Measurements from ENCODE around the gene NEK7.

NEK7 gene

DNA sequence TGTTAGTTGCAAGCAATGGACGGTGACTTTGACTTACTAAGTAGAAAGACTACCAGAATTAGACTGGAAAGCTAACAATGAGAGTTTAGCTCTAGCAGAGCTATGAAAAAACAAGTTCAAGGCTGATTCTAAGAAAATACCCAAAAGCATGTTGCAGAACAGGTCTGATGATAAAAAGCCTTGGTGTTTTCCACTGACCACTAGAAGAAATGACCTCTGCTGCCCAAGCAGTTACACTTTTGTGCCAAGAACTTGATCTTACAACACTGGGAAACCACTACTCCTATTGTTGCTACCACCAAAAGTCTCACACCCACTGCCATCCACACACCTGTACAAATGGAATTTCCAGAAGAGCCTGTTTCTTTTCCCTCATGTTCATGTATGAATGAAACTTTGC, 21.4 kb upstream of the NEK7 start:
- CTCF ChIA-PET, result interaction anchor here (1.7 kb wide), 1 partner anchor 21 kb away, joined by 4 read pairs; the partner anchor contains the start of gene NEK7

DNA sequence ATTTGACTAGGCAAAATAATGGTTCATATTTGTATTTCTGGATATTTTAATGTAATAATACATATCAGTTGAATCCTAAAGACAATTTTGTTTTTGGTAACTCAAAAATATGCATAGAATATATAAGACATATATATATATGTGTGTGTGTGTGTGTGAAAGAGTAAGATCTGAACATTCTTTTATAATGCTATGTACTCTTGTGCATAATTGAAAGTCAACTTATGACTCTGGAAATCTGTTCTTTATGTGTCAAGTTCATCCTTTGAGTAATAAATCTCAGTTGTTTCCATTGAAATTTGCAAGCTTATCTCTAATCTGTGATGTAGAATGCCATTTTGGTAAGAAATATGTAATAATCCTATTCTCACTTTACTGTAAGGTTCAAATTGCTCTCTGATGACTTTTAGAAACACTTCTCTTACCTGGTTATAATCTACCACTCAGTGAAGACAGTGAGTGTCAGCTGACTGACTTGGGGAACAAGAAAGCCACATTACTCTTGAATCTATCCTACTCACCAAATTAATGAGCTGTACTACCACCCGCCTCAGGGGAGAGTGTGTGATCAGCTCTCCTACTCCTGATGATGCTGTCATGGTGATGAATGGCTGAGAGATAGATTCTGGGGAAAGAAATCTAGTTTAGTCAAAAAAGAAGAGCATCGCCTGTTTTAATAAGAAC, 15.0 kb upstream of the NEK7 start:
- TF ChIP-seq, protein P1, sequence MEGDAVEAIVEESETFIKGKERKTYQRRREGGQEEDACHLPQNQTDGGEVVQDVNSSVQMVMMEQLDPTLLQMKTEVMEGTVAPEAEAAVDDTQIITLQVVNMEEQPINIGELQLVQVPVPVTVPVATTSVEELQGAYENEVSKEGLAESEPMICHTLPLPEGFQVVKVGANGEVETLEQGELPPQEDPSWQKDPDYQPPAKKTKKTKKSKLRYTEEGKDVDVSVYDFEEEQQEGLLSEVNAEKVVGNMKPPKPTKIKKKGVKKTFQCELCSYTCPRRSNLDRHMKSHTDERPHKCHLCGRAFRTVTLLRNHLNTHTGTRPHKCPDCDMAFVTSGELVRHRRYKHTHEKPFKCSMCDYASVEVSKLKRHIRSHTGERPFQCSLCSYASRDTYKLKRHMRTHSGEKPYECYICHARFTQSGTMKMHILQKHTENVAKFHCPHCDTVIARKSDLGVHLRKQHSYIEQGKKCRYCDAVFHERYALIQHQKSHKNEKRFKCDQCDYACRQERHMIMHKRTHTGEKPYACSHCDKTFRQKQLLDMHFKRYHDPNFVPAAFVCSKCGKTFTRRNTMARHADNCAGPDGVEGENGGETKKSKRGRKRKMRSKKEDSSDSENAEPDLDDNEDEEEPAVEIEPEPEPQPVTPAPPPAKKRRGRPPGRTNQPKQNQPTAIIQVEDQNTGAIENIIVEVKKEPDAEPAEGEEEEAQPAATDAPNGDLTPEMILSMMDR (IDR thresholded peaks at IDR 0.05; ENCODE audit: control extremely low read depth, extremely low read depth, low read depth, missing control alignments), result no peak
- CTCF ChIA-PET, result interaction anchor here (1.0 to 2.0 kb wide), 4 partner anchors 13 to 22 kb away, joined by 3 to 5 read pairs (median 4); no protein-coding TSS in a partner anchor
- POLR2A ChIA-PET, result no interaction called here
- DNase-seq (ENCODE audit: extremely low spot score), result no peak

More for the DNA sequence above, 21.4 kb upstream of the NEK7 start:
- TF ChIP-seq, protein P1 (IDR thresholded peaks at IDR 0.05; ENCODE audit: control extremely low read depth, extremely low read depth, low read depth, missing control alignments), result no peak
- POLR2A ChIA-PET, result no interaction called here
- DNase-seq (ENCODE audit: extremely low spot score), result no peak

DNA sequence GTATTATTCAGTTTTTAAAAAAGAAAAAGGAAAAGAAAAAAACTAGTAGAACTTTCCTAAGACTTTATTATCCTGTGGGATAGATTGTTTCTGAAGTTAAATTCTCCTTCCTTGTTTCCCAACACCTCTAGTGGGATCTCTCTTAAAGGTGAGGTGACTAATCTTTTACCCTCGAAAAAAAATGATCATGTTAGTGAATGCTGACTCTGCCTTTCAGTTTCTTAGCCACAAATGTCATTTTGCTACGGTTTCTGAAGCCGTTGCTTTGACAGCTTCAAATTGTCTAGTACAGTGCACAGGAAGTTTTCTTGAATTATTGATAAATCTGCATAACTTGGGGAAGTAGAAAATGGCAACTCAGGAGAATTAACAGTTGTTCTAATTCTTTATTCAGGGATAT, 13.0 kb upstream of the NEK7 start:
- ChIA-PET POLR2A (no interaction called here), CTCF (interaction anchor here (2.2 kb wide), 1 partner anchor 12 kb away, joined by 13 read pairs; the partner anchor contains the start of gene NEK7)
- TF ChIP-seq, protein P1 (IDR thresholded peaks at IDR 0.05; ENCODE audit: control extremely low read depth, extremely low read depth, low read depth, missing control alignments), result no peak
- peak; percentile 20 for DNase-seq (ENCODE audit: extremely low spot score)

DNA sequence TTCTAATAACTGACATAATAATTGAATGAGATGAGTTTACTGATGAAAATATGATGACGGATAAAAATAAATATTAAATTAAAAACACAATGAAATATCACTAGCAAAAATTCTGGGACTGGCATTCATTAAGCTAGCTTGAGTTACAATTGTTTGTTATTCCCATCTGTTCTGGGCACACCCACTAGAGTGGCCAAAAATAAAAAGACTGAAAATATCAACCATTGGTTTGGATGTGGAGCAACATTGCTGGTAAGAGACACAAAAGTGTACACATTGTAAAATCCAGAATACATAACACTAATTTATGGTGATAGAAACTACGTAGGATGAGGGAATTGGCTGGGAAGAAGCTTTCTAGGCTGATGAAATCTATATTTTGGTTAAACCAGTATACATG, 9.6 kb upstream of the NEK7 start:
- DNase-seq (ENCODE audit: extremely low spot score), result no peak
- ChIA-PET POLR2A (no interaction called here), CTCF (interaction anchor here (3.3 kb wide), 1 partner anchor 9 kb away, joined by 11 read pairs; the partner anchor contains the start of gene NEK7)
- TF ChIP-seq, protein P1 (IDR thresholded peaks at IDR 0.05; ENCODE audit: control extremely low read depth, extremely low read depth, low read depth, missing control alignments), result no peak

DNA sequence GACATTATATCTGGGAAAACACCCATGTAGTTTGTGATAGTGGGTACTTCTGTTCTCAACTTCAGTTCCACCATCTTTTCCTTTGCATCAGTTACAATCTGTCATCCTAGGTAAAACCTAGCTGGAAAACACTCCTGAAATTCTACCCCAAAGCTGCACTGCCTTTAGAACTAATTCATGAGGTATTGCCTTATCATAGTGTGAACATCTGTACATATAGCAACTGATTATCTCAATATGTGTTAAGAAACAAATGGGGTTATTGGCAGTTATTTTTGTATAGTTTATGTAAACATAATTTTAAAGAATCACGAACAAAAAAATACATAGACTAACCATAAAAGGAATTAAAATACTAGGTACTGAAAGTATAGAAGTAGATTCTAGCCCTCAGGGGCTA, 6.4 kb upstream of the NEK7 start:
- POLR2A ChIA-PET, result no interaction called here
- DNase-seq (ENCODE audit: extremely low spot score), result no peak
- CTCF ChIA-PET, result no interaction called here
- TF ChIP-seq, protein P1 (IDR thresholded peaks at IDR 0.05; ENCODE audit: control extremely low read depth, extremely low read depth, low read depth, missing control alignments), result no peak

DNA sequence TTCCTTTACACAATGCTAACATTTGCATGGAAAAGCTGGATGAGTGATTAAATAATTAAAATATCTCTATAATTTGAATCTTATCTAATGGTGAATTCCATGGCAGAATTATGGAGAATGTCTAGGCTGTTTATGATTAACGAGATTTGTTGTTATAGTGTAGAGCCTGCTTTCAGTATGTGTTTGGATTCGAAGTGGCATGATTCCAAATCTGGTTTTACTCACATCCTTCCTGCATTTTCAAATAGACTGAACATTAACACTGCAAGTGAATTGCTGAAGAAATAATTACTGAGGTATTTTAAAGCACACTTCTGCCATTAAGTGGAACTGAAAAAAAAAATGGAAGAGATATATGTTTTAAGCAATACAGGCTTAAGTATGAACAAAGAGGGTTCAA, 5.1 kb upstream of the NEK7 start:
- DNase-seq (ENCODE audit: extremely low spot score), result no peak
- CTCF ChIA-PET, result no interaction called here
- TF ChIP-seq, protein P1 (IDR thresholded peaks at IDR 0.05; ENCODE audit: control extremely low read depth, extremely low read depth, low read depth, missing control alignments), result no peak

More for the DNA sequence above, 5.1 kb upstream of the NEK7 start:
- POLR2A ChIA-PET, result no interaction called here

Measured in GM10248 (cell line).